Activated T-helper 17 cell treated with anti-CD3 and anti-CD28 coated beads, Interleukin-2, amount 50 U/mL, for 72 hours (primary cell): ENCODE data around the gene ELK3. TPM values are rescaled to one million over a fixed set of nuclear protein-coding genes. Genes with fewer than 3 reads are reported as not detected.

ENCODE experiments used
- ATAC-seq: fragments of 150-1000 bp; cut with Tn5 transposase; replicated peaks from 2 replicates; pipeline ENCODE4 v1.10.0; 2021; ENCODE audit warnings: mild to moderate bottlenecking, moderate library complexity
- H3K27ac Mint-ChIP-seq: one replicate; pipeline ENCODE4 v1.8.0; 2022; ENCODE audit warnings: mixed read lengths
- H3K27me3 Mint-ChIP-seq: one replicate; pipeline ENCODE4 v1.8.0; 2022; ENCODE audit warnings: mixed read lengths
- H3K36me3 Mint-ChIP-seq: one replicate; pipeline ENCODE4 v1.8.0; 2022; ENCODE audit warnings: low read depth, mild to moderate bottlenecking, mixed read lengths
- H3K4me1 Mint-ChIP-seq: one replicate; pipeline ENCODE4 v1.8.0; 2022; ENCODE audit warnings: mixed read lengths
- H3K4me3 Mint-ChIP-seq: one replicate; pipeline ENCODE4 v1.8.0; 2022; ENCODE audit warnings: mild to moderate bottlenecking, mixed read lengths
- H3K9me3 Mint-ChIP-seq: one replicate; pipeline ENCODE4 v1.8.0; 2022; ENCODE audit warnings: mixed read lengths
- total RNA-seq, 2 donors: library from RNA; stranded (reverse); gene quantifications; one replicate each; pipeline ENCODE4 v1.2.3, GENCODE V29; 2022

ELK3 gene
- total RNA-seq, 2 donors from 2014 or later = 31.3 to 39.2 TPM

GRCh38 chr12:96258104-96258961 is 64.2 kb downstream of the ELK3 start:
- Mint-ChIP-seq H3K36me3 (peaks cover 48% of the 10 kb centered on the region), H3K9me3 (no peaks in the 10 kb centered on the region), H3K27ac (no peak overlapping the region), H3K4me3 (no peak overlapping the region), H3K27me3 (no peaks in the 10 kb centered on the region), H3K4me1 (peaks cover 5% of the 10 kb centered on the region)
- ATAC-seq = peak; percentile 72

DNA sequence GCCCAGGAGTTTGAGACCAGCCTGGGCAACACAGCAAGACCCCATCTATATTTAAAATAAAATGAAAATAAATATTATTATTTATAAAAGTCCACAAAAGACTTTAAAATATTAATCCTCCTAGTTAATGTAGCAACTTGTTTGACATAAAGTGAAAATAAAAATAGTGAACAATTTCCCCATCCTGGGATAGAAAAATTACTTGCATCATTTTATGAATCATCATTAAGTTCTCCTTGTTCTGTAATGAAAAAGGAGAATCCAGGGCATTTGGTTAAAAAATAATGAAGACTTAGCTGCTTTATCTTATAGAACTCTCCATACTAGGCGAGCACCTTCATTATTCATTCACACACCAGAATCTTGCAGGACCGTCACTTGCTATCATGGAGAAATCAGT is 66.1 kb downstream of the ELK3 start:
- Mint-ChIP-seq H3K4me3 (no peak overlapping the region), H3K4me1 (peaks cover 6% of the 10 kb centered on the region), H3K27ac (no peak overlapping the region), H3K27me3 (no peaks in the 10 kb centered on the region), H3K36me3 (peaks cover 67% of the 10 kb centered on the region), H3K9me3 (no peaks in the 10 kb centered on the region)
- ATAC-seq = no peak

- no peaks in the 10 kb centered on the region for H3K27me3 Mint-ChIP-seq
- H3K9me3 Mint-ChIP-seq = no peaks in the 10 kb centered on the region
- peaks cover 8% of the 10 kb centered on the region for H3K4me1 Mint-ChIP-seq
- H3K36me3 Mint-ChIP-seq = peaks cover 72% of the 10 kb centered on the region
- H3K27ac Mint-ChIP-seq = peak overlapping the region; percentile 56
- no peak for ATAC-seq
- H3K4me3 Mint-ChIP-seq = no peak overlapping the region
These were observed 66.5 kb downstream of the ELK3 start for GRCh38 chr12:96260644-96261043.

- Mint-ChIP-seq H3K9me3 (no peaks in the 10 kb centered on the region), H3K27ac (peak overlapping the region; percentile 56), H3K27me3 (no peaks in the 10 kb centered on the region), H3K36me3 (peaks cover 80% of the 10 kb centered on the region), H3K4me3 (no peak overlapping the region), H3K4me1 (peaks cover 8% of the 10 kb centered on the region)
- ATAC-seq = no peak
These were observed 67.4 kb downstream of the ELK3 start for GRCh38 chr12:96261557-96261956.

- H3K27me3 Mint-ChIP-seq = no peaks in the 10 kb centered on the region
- H3K4me3 Mint-ChIP-seq = no peak overlapping the region
- H3K27ac Mint-ChIP-seq = peak overlapping the region; percentile 23
- ATAC-seq = no peak
- H3K9me3 Mint-ChIP-seq = no peaks in the 10 kb centered on the region
- H3K4me1 Mint-ChIP-seq = peaks cover 8% of the 10 kb centered on the region
- peaks cover 96% of the 10 kb centered on the region for H3K36me3 Mint-ChIP-seq
These were observed 69.3 kb downstream of the ELK3 start for GRCh38 chr12:96263449-96263902.

- Mint-ChIP-seq H3K27me3 (no peaks in the 10 kb centered on the region), H3K36me3 (peaks cover 96% of the 10 kb centered on the region), H3K4me3 (no peak overlapping the region), H3K27ac (peak overlapping the region; percentile 77), H3K4me1 (peaks cover 8% of the 10 kb centered on the region), H3K9me3 (no peaks in the 10 kb centered on the region)
- no peak for ATAC-seq
These were observed 71.2 kb downstream of the ELK3 start for GRCh38 chr12:96265400-96265799.

GRCh38 chr12:96265836-96266235 is 71.7 kb downstream of the ELK3 start:
- Mint-ChIP-seq H3K36me3 (peaks cover 96% of the 10 kb centered on the region), H3K27ac (peak overlapping the region; percentile 77), H3K4me1 (peaks cover 8% of the 10 kb centered on the region), H3K9me3 (no peaks in the 10 kb centered on the region), H3K27me3 (no peaks in the 10 kb centered on the region), H3K4me3 (no peak overlapping the region)
- ATAC-seq = no peak

DNA sequence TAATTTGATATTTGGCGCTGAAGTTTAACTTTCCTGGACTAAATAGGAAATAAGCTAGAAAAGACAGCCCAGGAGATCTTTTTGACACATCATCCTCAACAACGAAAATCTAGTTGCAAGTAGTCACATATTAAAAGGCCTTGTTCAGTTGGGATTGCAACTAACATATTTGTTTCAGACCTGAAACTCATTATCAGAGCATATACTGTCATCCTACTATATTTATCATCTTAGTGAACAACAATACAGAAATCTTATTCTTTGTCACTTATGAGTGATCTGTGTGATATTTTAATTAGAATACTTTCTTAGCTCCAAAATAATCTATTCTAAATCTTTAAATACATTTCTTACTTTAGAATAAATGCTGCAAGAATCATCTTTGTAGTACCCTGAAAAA is 72.1 kb downstream of the ELK3 start:
- no peaks in the 10 kb centered on the region for H3K27me3 Mint-ChIP-seq
- H3K9me3 Mint-ChIP-seq = no peaks in the 10 kb centered on the region
- peak overlapping the region; percentile 77 for H3K27ac Mint-ChIP-seq
- no peak overlapping the region for H3K4me3 Mint-ChIP-seq
- ATAC-seq = peak; percentile 81
- peaks cover 96% of the 10 kb centered on the region for H3K36me3 Mint-ChIP-seq
- H3K4me1 Mint-ChIP-seq = peaks cover 8% of the 10 kb centered on the region

DNA sequence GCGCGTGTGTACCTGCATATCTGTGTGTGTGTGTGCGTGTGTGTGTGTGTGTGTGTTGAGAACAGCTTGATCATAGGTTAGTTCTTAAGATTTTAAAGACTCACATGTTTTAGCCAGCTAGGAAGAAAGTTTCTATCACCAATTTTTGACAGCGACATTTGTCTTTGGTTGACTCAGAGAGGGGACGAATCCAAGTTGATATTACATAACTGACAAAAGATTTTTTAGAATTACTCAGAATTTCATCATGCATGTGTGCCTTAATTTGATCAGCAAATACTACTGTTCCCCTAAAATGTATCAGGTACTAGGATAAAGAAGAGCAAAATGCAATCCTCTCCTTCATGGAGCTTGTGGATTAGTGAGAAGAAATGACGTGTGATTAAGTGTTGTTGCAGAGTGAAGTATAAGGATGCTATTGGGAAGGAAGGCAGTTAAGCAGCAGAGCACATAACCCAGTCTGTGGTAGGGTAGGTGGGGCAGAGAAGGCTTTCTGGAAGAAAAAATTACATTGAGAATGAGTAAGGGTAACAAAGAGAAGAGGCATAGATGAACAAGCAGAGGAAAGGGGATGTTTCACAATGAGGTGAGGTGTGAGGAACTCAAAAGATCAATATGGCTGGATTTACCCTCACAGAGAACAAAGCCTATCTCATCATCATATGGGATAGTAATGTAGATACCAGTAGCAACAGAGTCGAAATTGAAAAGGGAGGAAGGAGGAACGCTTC is 77.5 kb downstream of the ELK3 start:
- H3K27ac Mint-ChIP-seq = peak overlapping the region; percentile 32

DNA sequence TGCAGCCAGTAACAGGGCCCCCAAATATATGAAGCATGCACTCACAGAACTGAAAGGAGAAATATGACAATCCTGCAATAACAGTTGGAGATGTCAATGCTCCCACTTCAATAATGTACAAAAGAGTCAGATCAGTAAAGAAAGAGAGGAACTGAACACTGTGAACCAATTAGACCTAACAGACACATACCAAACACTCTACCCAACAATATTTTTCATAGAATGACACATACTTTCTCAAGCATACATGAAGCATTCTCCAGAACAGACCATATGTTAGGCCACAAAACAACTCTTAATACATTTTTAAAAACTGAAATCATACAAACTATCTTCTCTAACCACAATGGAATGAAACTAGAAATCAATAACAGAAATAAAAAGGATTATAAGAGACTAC is 80.2 kb downstream of the ELK3 start:
- peaks cover 12% of the 10 kb centered on the region for H3K4me1 Mint-ChIP-seq
- H3K27ac Mint-ChIP-seq = peak overlapping the region; percentile 9

More for the DNA sequence above, 77.5 kb downstream of the ELK3 start:
- peak; percentile 54 for ATAC-seq
- no peak overlapping the region for H3K4me3 Mint-ChIP-seq
- H3K9me3 Mint-ChIP-seq = no peaks in the 10 kb centered on the region
- H3K4me1 Mint-ChIP-seq = peaks cover 12% of the 10 kb centered on the region
- H3K27me3 Mint-ChIP-seq = no peaks in the 10 kb centered on the region
- H3K36me3 Mint-ChIP-seq = peaks cover 94% of the 10 kb centered on the region

GRCh38 chr12:96285158-96285557 is 91.0 kb downstream of the ELK3 start:
- Mint-ChIP-seq H3K4me1 (peaks cover 13% of the 10 kb centered on the region), H3K27me3 (no peaks in the 10 kb centered on the region), H3K9me3 (no peaks in the 10 kb centered on the region), H3K27ac (no peak overlapping the region), H3K4me3 (no peak overlapping the region), H3K36me3 (peaks cover 100% of the 10 kb centered on the region)
- no peak for ATAC-seq

More for the DNA sequence above, 80.2 kb downstream of the ELK3 start:
- no peak overlapping the region for H3K4me3 Mint-ChIP-seq
- ATAC-seq = peak; percentile 84
- H3K9me3 Mint-ChIP-seq = no peaks in the 10 kb centered on the region
- H3K27me3 Mint-ChIP-seq = no peaks in the 10 kb centered on the region
- peaks cover 96% of the 10 kb centered on the region for H3K36me3 Mint-ChIP-seq

GRCh38 chr12:96289067-96289466 is 94.9 kb downstream of the ELK3 start:
- Mint-ChIP-seq H3K27ac (no peak overlapping the region), H3K36me3 (peaks cover 90% of the 10 kb centered on the region), H3K4me3 (no peak overlapping the region), H3K27me3 (no peaks in the 10 kb centered on the region), H3K9me3 (no peaks in the 10 kb centered on the region), H3K4me1 (peaks cover 8% of the 10 kb centered on the region)
- ATAC-seq = no peak

DNA sequence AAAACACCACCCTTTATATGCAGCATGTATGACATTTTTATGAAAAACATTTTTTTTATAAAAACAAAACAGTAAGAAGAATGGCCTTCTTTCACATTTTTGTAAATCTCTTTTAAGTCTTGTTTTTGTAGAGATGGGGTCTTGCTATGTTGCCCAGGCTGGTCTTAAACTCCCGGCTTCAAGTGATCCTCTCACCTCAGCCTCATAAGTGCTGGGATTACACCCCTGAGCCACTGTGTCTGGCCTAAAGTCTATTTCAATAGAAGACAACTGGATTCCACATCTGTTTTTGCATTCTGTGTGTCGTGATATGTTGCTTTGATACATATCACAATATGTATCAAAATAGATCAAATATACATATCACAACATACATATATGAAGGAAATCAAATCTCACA is 98.9 kb downstream of the ELK3 start:
- H3K36me3 Mint-ChIP-seq = peaks cover 85% of the 10 kb centered on the region
- no peaks in the 10 kb centered on the region for H3K9me3 Mint-ChIP-seq
- no peaks in the 10 kb centered on the region for H3K27me3 Mint-ChIP-seq
- ATAC-seq = no peak
- H3K4me1 Mint-ChIP-seq = peaks cover 9% of the 10 kb centered on the region
- H3K4me3 Mint-ChIP-seq = no peak overlapping the region
- H3K27ac Mint-ChIP-seq = no peak overlapping the region

DNA sequence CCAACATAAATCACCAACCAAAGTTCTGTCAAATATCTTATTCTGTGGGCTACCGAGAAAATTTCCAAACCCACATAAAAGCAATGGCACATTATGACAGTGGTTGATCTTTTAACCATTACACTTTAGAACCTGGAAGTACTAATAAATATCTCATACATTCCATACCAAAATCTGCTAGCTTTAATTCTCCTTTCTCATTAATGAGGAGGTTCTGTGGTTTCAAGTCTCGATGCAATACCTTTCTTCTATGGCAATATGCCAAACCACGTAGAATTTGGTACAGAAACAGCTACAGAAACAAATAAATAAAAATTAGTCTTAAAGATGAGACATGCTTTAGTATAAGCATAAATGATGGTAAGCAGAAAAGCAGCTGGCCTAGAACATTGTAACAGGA is 100.7 kb downstream of the ELK3 start:
- Mint-ChIP-seq H3K36me3 (peaks cover 83% of the 10 kb centered on the region), H3K4me3 (peak overlapping the region; percentile 40), H3K4me1 (peaks cover 5% of the 10 kb centered on the region), H3K9me3 (no peaks in the 10 kb centered on the region), H3K27ac (peak overlapping the region; percentile 71), H3K27me3 (no peaks in the 10 kb centered on the region)
- no peak for ATAC-seq
